Measurements from ENCODE around the gene PPM1E. TPM values are rescaled to one million over a fixed set of nuclear protein-coding genes. Genes with fewer than 3 reads are reported as not detected.

The PPM1E gene
- total RNA-seq, 1 donor, result under 0.01 TPM

DNA sequence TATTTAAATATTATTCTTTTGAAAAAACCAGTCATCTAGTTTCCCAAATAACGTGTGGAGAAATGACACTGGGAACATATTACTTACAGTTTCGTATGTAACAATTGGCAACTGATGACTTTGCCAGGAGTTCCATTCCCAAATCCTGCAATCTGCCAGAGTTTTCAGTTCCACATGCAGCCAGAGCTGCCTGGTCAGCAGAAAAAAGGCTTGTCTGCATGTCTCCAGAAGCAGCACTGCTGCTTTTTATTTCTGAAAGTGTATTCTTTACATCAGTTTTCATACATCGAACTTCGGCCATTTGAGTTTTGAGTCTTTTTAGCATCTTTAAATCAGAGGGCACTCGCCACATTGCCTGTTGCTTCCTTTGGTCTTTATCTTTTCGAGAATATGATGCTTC is 272.7 kb downstream of the PPM1E start:
- DNase-seq (ENCODE audit: low read depth in 2 of 3, low spot score in 2 of 3), result no peak

DNA sequence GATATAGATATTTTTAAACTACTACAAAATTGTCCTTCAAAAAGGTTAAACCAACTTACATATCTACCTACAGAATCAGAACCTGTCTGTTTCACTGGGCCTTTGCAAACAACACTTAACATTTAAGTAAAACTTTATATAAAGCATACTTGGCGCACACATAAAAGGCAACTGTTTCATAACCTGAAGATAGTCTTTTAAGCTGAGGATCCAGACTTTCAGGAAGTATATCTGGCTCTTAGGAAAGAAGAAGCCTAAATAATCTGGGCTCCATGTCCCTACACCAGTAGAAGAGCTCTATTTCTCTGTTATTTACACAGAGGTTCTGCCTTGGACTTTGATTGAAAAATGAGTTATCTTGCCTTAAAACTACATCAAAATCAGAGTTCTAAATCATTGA is 275.2 kb downstream of the PPM1E start:
- DNase-seq (ENCODE audit: low read depth in 2 of 3, low spot score in 2 of 3), result no peak

Small RNA genes lying within 50 kb of the gene (small RNA-seq; reads per million reads assigned to genes)
- not detected for gene AC025521.1
- not detected for gene RF00017
- not detected for gene RNU6-518P

Other genes with a start within 250 kb of the PPM1E start
- 55.2 TPM for gene MTMR4, start 241.2 kb upstream of the PPM1E start, total RNA-seq
- gene TEX14, start 63.8 kb upstream of the PPM1E start, total RNA-seq, result 0.27 TPM
- 10.8 TPM for gene RAD51C, start 63.3 kb upstream of the PPM1E start, total RNA-seq

Measured in hematopoietic multipotent progenitor cell (in vitro differentiated cells).